Right atrium auricular region (tissue), 2 donors: ENCODE measurements around the gene DPF3. TPM values are rescaled to one million over a fixed set of nuclear protein-coding genes. Genes with fewer than 3 reads are reported as not detected.
A peak's percentile ranks its signal among the peaks of the same experiment; 100 is the strongest.

Experiments
- DNase-seq: peaks from one replicate; pipeline ENCODE4 v3.0.0-alpha.2; 2019; ENCODE audit warnings: low spot score
- H3K27ac ChIP-seq, 2 donors: fragments of 200-600 bp; sonication (generic); 1 replicate in 1 of 2; 2 replicates in 1 of 2; pipeline ENCODE4 v1.5.1; 2016 to 2019
- H3K27me3 ChIP-seq, 2 donors: fragments of 200-600 bp; sonication (generic); one replicate each; pipeline versions ENCODE4 v1.5.1 to v1.6.0; 2017 to 2019
- H3K36me3 ChIP-seq: fragments of 200-600 bp; sonication (generic); one replicate; pipeline ENCODE4 v1.5.1; 2016
- H3K4me1 ChIP-seq, 2 donors: fragments of 200-600 bp; sonication (generic); one replicate each; pipeline versions ENCODE4 v1.5.1 to v1.6.0; 2017 to 2019
- H3K4me3 ChIP-seq, 2 donors: fragments of 200-600 bp; sonication (generic); 1 replicate in 1 of 2; 2 replicates in 1 of 2; pipeline ENCODE4 v1.5.1; 2017 to 2019; ENCODE audit warnings: mild to moderate bottlenecking in 1 of 2, moderate library complexity in 1 of 2
- H3K9me3 ChIP-seq, 2 donors: fragments of 200-600 bp; sonication (generic); one replicate each; pipeline ENCODE4 v1.5.1; 2019
- total RNA-seq, 2 donors: library from RNA; depleted of rRNA; stranded (reverse); fragments of >200 nt; gene quantifications; one replicate each; pipeline ENCODE4 v1.1.0, GENCODE V29; 2016
- TF ChIP-seq, protein P1 (sequence below), 2 donors: fragments of 200-600 bp; sonication (generic); IDR thresholded peaks; one replicate each; pipeline ENCODE4 v1.5.1; 2019; ENCODE audit warnings: antibody characterized with exemption in 2 of 2

The DPF3 gene
- total RNA-seq, 2 donors from 2014 or later, result 14.7 to 26.6 TPM

DNA sequence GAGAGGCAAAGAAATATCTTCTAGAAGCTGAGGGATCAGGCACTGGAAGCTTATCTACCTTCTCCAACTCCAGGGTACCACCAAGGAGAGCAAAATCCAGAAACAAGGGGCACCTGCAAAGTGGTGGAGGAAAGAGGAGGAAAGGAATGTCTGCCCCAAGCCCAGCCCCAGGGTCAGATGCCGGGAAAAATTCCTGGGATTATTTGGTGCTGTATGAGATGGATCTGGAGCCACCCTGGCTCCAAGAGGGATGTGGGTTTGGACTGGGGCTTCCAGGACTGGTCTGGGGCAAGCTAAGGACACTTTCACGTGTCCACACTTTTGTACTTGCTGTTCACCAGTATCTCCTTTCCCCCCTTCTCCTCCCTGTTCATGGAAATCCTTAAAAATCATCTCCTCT, 69.8 kb downstream of the DPF3 start:
- TF ChIP-seq, protein P1, sequence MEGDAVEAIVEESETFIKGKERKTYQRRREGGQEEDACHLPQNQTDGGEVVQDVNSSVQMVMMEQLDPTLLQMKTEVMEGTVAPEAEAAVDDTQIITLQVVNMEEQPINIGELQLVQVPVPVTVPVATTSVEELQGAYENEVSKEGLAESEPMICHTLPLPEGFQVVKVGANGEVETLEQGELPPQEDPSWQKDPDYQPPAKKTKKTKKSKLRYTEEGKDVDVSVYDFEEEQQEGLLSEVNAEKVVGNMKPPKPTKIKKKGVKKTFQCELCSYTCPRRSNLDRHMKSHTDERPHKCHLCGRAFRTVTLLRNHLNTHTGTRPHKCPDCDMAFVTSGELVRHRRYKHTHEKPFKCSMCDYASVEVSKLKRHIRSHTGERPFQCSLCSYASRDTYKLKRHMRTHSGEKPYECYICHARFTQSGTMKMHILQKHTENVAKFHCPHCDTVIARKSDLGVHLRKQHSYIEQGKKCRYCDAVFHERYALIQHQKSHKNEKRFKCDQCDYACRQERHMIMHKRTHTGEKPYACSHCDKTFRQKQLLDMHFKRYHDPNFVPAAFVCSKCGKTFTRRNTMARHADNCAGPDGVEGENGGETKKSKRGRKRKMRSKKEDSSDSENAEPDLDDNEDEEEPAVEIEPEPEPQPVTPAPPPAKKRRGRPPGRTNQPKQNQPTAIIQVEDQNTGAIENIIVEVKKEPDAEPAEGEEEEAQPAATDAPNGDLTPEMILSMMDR (IDR thresholded peaks at IDR 0.05), result no peak
- no peak overlapping the region for H3K4me3 ChIP-seq
- DNase-seq, result no peak
- peaks cover 0 to 16% of the 10 kb centered on the region in 2 donors for H3K4me1 ChIP-seq
- peak overlapping the region; percentile 47 to 80 for H3K27ac ChIP-seq
- H3K36me3 ChIP-seq, result no peaks in the 10 kb centered on the region
- no peaks in the 10 kb centered on the region for H3K27me3 ChIP-seq
- H3K9me3 ChIP-seq, result peaks cover 0 to 5% of the 10 kb centered on the region in 2 donors

DNA sequence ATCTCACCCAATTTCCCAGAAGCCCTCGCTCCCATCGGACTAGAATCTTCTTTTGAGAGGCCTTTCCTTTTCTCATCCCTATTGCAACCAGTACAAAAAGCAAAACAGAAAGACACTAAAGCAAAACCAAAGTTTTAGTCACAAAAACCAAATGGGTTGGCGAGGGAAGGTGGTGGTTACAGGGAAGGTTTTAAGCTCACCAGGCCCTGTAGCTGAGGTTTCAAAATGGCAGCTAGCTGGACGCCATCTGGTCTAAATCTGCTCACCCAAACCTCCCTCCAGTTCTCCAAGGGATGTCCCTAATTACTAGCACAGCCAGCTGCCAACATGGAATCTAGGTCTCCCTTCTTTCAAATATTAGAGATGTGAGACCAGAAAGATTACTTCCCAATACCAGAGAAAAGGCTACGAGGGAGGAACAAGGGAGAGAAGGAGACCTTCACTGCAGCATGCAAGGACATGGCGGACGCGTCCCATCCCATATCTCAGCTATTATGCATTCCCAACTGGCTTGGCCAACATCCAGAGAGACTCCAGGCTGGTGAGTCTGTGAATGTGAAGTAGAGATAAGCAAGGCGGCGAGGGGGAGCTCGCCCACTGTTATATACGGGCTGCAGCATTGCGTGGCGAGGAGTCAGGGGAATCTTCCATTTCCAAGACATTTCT, 70.8 kb downstream of the DPF3 start:
- Histone ChIP-seq H3K27me3 (no peaks in the 10 kb centered on the region), H3K4me3 (no peak overlapping the region), H3K9me3 (peaks cover 0 to 8% of the 10 kb centered on the region in 2 donors), H3K4me1 (peaks cover 0 to 14% of the 10 kb centered on the region in 2 donors), H3K27ac (peak overlapping the region; percentile 47 to 80), H3K36me3 (no peaks in the 10 kb centered on the region)
- TF ChIP-seq, protein P1 (IDR thresholded peaks at IDR 0.05), result no peak
- no peak for DNase-seq

DNA sequence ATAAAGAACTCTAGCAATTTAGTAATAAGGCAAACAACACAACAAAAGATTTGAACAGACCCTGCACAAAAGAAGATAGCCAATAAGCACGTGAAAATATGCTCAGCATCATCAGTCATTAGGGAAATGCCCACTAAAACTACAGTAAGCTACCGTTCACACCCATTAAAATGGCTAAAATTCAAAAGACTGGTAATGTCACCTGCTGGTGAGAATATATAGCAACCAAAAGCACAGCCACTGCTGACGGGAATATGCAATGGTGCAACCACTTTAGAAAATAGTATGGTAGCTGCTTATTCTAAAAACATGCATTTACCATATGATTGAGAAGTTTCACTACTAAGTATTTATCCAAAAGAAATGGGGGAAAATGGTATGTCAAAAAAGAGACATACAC, 74.9 kb downstream of the DPF3 start:
- Histone ChIP-seq H3K9me3 (peaks cover 0 to 8% of the 10 kb centered on the region in 2 donors), H3K4me1 (peaks cover 0 to 15% of the 10 kb centered on the region in 2 donors), H3K27me3 (no peaks in the 10 kb centered on the region), H3K27ac (no peak overlapping the region), H3K36me3 (no peaks in the 10 kb centered on the region), H3K4me3 (no peak overlapping the region)
- TF ChIP-seq, protein P1 (IDR thresholded peaks at IDR 0.05), result no peak
- DNase-seq, result no peak

DNA sequence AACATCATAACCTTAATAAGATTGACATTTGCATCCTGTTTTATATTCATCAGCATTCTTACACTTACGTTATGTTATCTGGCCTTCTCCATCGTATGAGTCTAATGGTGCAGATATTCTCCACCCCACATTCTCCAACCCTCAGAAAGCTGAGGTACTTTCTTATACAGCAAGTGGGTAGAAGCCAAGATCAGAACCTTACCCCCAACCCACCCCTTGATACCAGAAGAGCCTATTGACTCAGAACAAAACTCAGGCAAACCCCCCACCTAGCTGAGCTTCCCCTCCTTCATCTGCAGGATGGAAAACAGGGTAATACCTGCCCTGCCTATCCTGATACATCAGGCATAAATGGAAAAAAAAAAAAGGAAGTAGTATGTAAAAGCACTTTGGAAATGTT, 77.6 kb downstream of the DPF3 start:
- no peak overlapping the region for H3K27ac ChIP-seq
- no peak for DNase-seq
- H3K9me3 ChIP-seq, result peaks cover 0 to 8% of the 10 kb centered on the region in 2 donors
- TF ChIP-seq, protein P1 (IDR thresholded peaks at IDR 0.05), result no peak
- H3K4me1 ChIP-seq, result peaks cover 0 to 19% of the 10 kb centered on the region in 2 donors
- no peaks in the 10 kb centered on the region for H3K27me3 ChIP-seq
- H3K36me3 ChIP-seq, result no peaks in the 10 kb centered on the region
- no peak overlapping the region for H3K4me3 ChIP-seq

DNA sequence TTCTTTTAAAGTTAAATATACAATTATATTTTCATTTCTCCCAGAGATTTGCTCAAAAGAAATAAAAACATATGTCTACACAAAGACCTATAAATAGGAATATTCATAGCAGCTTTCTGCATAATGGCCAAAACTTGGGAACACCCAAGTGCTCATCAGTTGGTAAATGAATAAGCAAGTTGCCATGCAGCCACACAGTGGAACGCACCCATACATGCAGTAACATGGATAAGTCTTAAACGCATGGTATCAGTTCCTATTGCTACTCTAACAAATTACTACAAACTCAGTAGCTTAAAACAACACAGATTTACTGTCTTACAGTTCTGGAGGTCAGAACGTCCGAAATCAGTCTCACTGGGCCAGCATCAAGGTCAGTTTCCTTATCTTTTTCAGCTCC, 78.5 kb downstream of the DPF3 start:
- no peak for DNase-seq
- H3K36me3 ChIP-seq, result no peaks in the 10 kb centered on the region
- H3K4me3 ChIP-seq, result no peak overlapping the region
- no peaks in the 10 kb centered on the region for H3K27me3 ChIP-seq
- no peak overlapping the region for H3K27ac ChIP-seq
- TF ChIP-seq, protein P1 (IDR thresholded peaks at IDR 0.05), result no peak
- H3K9me3 ChIP-seq, result peaks cover 0 to 8% of the 10 kb centered on the region in 2 donors
- peaks cover 0 to 26% of the 10 kb centered on the region in 2 donors for H3K4me1 ChIP-seq
